DND-41 (cell line): ENCODE measurements around the gene ZDHHC1.

ENCODE experiments used
- ATAC-seq: fragments of 200-7000 bp; cut with Tn5 transposase; 3 replicates; pipeline ENCODE4 v1.9.1; 2021; ENCODE audit warnings: low read depth; ENCODE audit not compliant: insufficient read depth
- DNase-seq: peaks from one replicate; pipeline ENCODE4 v3.0.0-alpha.2; 2020
- H2AFZ ChIP-seq: 2 replicates; pipeline ENCODE4 v1.6.0; 2012; ENCODE audit warnings: low read depth, low read length
- H3K27ac ChIP-seq: 2 replicates; pipeline ENCODE4 v1.5.1; 2012; ENCODE audit warnings: low read length, inconsistent platforms
- H3K27me3 ChIP-seq: fragments of 200-600 bp; sonication (generic); 2 replicates; pipeline ENCODE4 v1.6.0; 2012; ENCODE audit warnings: low read length, mild to moderate bottlenecking, inconsistent platforms; ENCODE audit not compliant: insufficient read depth, poor library complexity
- H3K36me3 ChIP-seq: 2 replicates; pipeline ENCODE4 v1.5.1; 2012; ENCODE audit warnings: low read length, inconsistent platforms; ENCODE audit not compliant: insufficient read depth
- H3K4me1 ChIP-seq: 2 replicates; pipeline ENCODE4 v1.5.1; 2012; ENCODE audit warnings: mild to moderate bottlenecking, low read length; ENCODE audit not compliant: insufficient read depth
- H3K4me2 ChIP-seq: 2 replicates; pipeline ENCODE4 v1.6.0; 2012; ENCODE audit warnings: mild to moderate bottlenecking, moderate library complexity, low read length, inconsistent platforms; ENCODE audit not compliant: insufficient read depth
- H3K4me3 ChIP-seq, 2 experiments: fragments of 200-600 bp in 1 of 2; shearing (Covaris generic) in 1 of 2; 2 replicates each; pipeline ENCODE4 v1.5.1; 2012 to 2016; ENCODE audit warnings: inconsistent platforms in 2 of 2, low read length in 2 of 2, mild to moderate bottlenecking in 2 of 2, low read depth in 1 of 2, moderate library complexity in 1 of 2
- H3K79me2 ChIP-seq: 2 replicates; pipeline ENCODE4 v1.6.0; 2012; ENCODE audit warnings: low read length, inconsistent platforms; ENCODE audit not compliant: insufficient read depth
- H3K9ac ChIP-seq: 2 replicates; pipeline ENCODE4 v1.6.0; 2012; ENCODE audit warnings: low read depth, mild to moderate bottlenecking, inconsistent platforms, low read length, moderate library complexity
- H3K9me3 ChIP-seq: 2 replicates; pipeline ENCODE4 v1.5.1; 2012; ENCODE audit warnings: low read length, moderate library complexity, mild to moderate bottlenecking, inconsistent platforms; ENCODE audit not compliant: insufficient read depth, severe bottlenecking
- H4K20me1 ChIP-seq: 2 replicates; pipeline ENCODE4 v1.6.0; 2012; ENCODE audit warnings: low read length; ENCODE audit not compliant: insufficient read depth
- CTCF ChIP-seq: IDR thresholded peaks from 2 replicates; pipeline ENCODE4 v1.5.1; 2012; ENCODE audit warnings: borderline replicate concordance, low read length, moderate library complexity, mild to moderate bottlenecking; ENCODE audit not compliant: poor library complexity, severe bottlenecking; ENCODE audit errors: extremely low read depth
- EZH2 ChIP-seq: IDR thresholded peaks from 3 replicates; pipeline ENCODE4 v1.6.1; 2012; ENCODE audit warnings: borderline replicate concordance, low read depth, mild to moderate bottlenecking, moderate library complexity, low read length, inconsistent platforms; ENCODE audit not compliant: severe bottlenecking

Gene ZDHHC1

GRCh38 chr16:67445441-67445912 lies 29.2 kb upstream of the ZDHHC1 start:
- Histone ChIP-seq H4K20me1 (peaks cover 22% of the 10 kb centered on the region), H3K36me3 (peaks cover 25% of the 10 kb centered on the region), H3K79me2 (no peaks in the 10 kb centered on the region), H3K4me1 (no peaks in the 10 kb centered on the region), H3K27me3 (no peaks in the 10 kb centered on the region), H3K4me2 (no peak overlapping the region), H3K9me3 (no peaks in the 10 kb centered on the region), H3K4me3 (no peak overlapping the region), H3K27ac (no peak overlapping the region), H3K9ac (no peak overlapping the region), H2AFZ (no peak overlapping the region)
- peak; percentile 7 for TF ChIP-seq CTCF
- no peak for TF ChIP-seq EZH2
- no peak for ATAC-seq
- DNase-seq = no peak

- Histone ChIP-seq H2AFZ (no peak overlapping the region), H3K27ac (0 out of 2 replicates have a peak overlapping the region, but pooled peaks have one; percentile 7), H3K4me2 (no peak overlapping the region), H3K79me2 (no peaks in the 10 kb centered on the region), H3K9me3 (no peaks in the 10 kb centered on the region), H3K4me1 (no peaks in the 10 kb centered on the region), H3K4me3 (no peak overlapping the region), H3K36me3 (peaks cover 22% of the 10 kb centered on the region), H3K27me3 (no peaks in the 10 kb centered on the region), H4K20me1 (peaks cover 23% of the 10 kb centered on the region), H3K9ac (no peak overlapping the region)
- TF ChIP-seq EZH2 = no peak
- TF ChIP-seq CTCF = no peak
- DNase-seq (no peak), ATAC-seq (no peak)
Observed at GRCh38 chr16:67445126-67445426, 28.8 kb upstream of the ZDHHC1 start.

- DNase-seq (no peak), ATAC-seq (no peak)
- peaks cover 23% of the 10 kb centered on the region for H3K36me3 ChIP-seq
- TF ChIP-seq CTCF = no peak
- no peak for TF ChIP-seq EZH2
- H3K4me1 ChIP-seq = no peaks in the 10 kb centered on the region
- H3K9me3 ChIP-seq = no peaks in the 10 kb centered on the region
- H2AFZ ChIP-seq = no peak overlapping the region
- peaks cover 24% of the 10 kb centered on the region for H4K20me1 ChIP-seq
- H3K4me2 ChIP-seq = no peak overlapping the region
- H3K27ac ChIP-seq = 0 out of 2 replicates have a peak overlapping the region, but pooled peaks have one; percentile 7
- H3K4me3 ChIP-seq = no peak overlapping the region
- no peaks in the 10 kb centered on the region for H3K79me2 ChIP-seq
- no peaks in the 10 kb centered on the region for H3K27me3 ChIP-seq
- no peak overlapping the region for H3K9ac ChIP-seq
Observed at GRCh38 chr16:67444259-67445125, 28.2 kb upstream of the ZDHHC1 start.
